H1 (cell line): ENCODE data around the gene TYMS. TPM values are rescaled to one million over a fixed set of nuclear protein-coding genes. Genes with fewer than 3 reads are reported as not detected.

Experiments used
- MAX ChIP-seq: IDR thresholded peaks from 2 replicates; pipeline ENCODE4 v1.6.1; 2012; ENCODE audit warnings: inconsistent platforms
- RXRA ChIP-seq: IDR thresholded peaks from 2 replicates; pipeline ENCODE4 v1.6.1; 2011; ENCODE audit warnings: low read depth, mild to moderate bottlenecking, low read length, moderate library complexity; ENCODE audit not compliant: insufficient read depth
- polyA plus RNA-seq, 7 experiments: library from polyadenylated mRNA; depleted of rRNA in 3 of 7; stranded (reverse) in 5 of 7; unstranded in 2 of 7; fragments of >200 nt in 5 of 7; fragments of 200-250 nt in 2 of 7; gene quantifications; 1 replicate in 5 of 7; 2 replicates in 1 of 7; 4 replicates in 1 of 7; pipeline versions ENCODE4 v1.2.1 to v1.2.3, GENCODE V29; 2011 to 2013; ENCODE audit warnings: missing spikeins in 2 of 7, mixed read lengths in 2 of 7
- total RNA-seq: library from RNA; stranded (reverse); fragmentation: NEBNext Ultra II Directional; extraction: Animal tissue kit (Norgen Biotek cat#: 25700); gene quantifications from 2 replicates; pipeline ENCODE4 v1.2.1, GENCODE V29; 2021

TYMS gene
- total and polyA plus RNA-seq, 2 of the 8 experiments (the other 6 are each of a cell fraction or from before 2014, with no cell fraction given) = 91.9 to 110 TPM

GRCh38 chr18:675307-675706 is 17.9 kb downstream of the TYMS start (continued):
- TF ChIP-seq MAX (no peak), RXRA (no peak)
